IPS-18a (cell line): Measurements from ENCODE around the gene EHBP1L1.
A peak's percentile ranks its signal among the peaks of the same experiment; 100 is the strongest.
"Not testable (repeated sequence)": the region's sequence is repeated elsewhere in the genome, so short reads cannot be mapped to it uniquely, and the experiment has no call there.

ENCODE experiments used
- H3K27ac ChIP-seq: one replicate; pipeline ENCODE4 v1.5.1; 2013; ENCODE audit warnings: low read length
- H3K27me3 ChIP-seq: one replicate; pipeline ENCODE4 v1.6.1; 2013; ENCODE audit warnings: mild to moderate bottlenecking, low read length; ENCODE audit not compliant: control insufficient read depth, insufficient read depth
- H3K36me3 ChIP-seq: one replicate; pipeline ENCODE4 v1.6.1; 2013; ENCODE audit warnings: low read depth, low read length; ENCODE audit not compliant: control insufficient read depth
- H3K4me1 ChIP-seq: one replicate; pipeline ENCODE4 v1.6.1; 2013; ENCODE audit warnings: low read depth, low read length; ENCODE audit not compliant: control insufficient read depth
- H3K4me3 ChIP-seq: one replicate; pipeline ENCODE4 v1.5.1; 2013; ENCODE audit warnings: low read length
- H3K9ac ChIP-seq: one replicate; pipeline ENCODE4 v1.6.1; 2013; ENCODE audit warnings: mild to moderate bottlenecking, low read length, moderate library complexity
- H3K9me3 ChIP-seq: one replicate; pipeline ENCODE4 v1.6.1; 2013; ENCODE audit warnings: low read depth, low read length; ENCODE audit not compliant: control insufficient read depth

Gene EHBP1L1

GRCh38 chr11:65629579-65629978 is 53.7 kb downstream of the EHBP1L1 start:
- Histone ChIP-seq H3K4me1 (no peaks in the 10 kb centered on the region), H3K36me3 (peaks cover 56% of the 10 kb centered on the region)

GRCh38 chr11:65630215-65630614 is 54.4 kb downstream of the EHBP1L1 start:
- Histone ChIP-seq H3K9me3 (no peaks in the 10 kb centered on the region), H3K27ac (no peak overlapping the region), H3K9ac (no peak overlapping the region), H3K4me3 (no peak overlapping the region), H3K36me3 (peaks cover 60% of the 10 kb centered on the region), H3K4me1 (no peaks in the 10 kb centered on the region), H3K27me3 (no peaks in the 10 kb centered on the region)

More at GRCh38 chr11:65629579-65629978, 53.7 kb downstream of the EHBP1L1 start:
- H3K9me3 ChIP-seq: no peaks in the 10 kb centered on the region
- H3K27me3 ChIP-seq: no peaks in the 10 kb centered on the region
- no peak overlapping the region for H3K27ac ChIP-seq
- no peak overlapping the region for H3K9ac ChIP-seq
- H3K4me3 ChIP-seq: no peak overlapping the region

GRCh38 chr11:65633390-65634108 is 57.7 kb downstream of the EHBP1L1 start:
- no peaks in the 10 kb centered on the region for H3K9me3 ChIP-seq
- no peak overlapping the region for H3K4me3 ChIP-seq
- no peak overlapping the region for H3K9ac ChIP-seq
- H3K4me1 ChIP-seq: peaks cover 9% of the 10 kb centered on the region
- H3K36me3 ChIP-seq: peaks cover 45% of the 10 kb centered on the region
- no peak overlapping the region for H3K27ac ChIP-seq
- H3K27me3 ChIP-seq: no peaks in the 10 kb centered on the region

- Histone ChIP-seq H3K36me3 (peaks cover 41% of the 10 kb centered on the region), H3K9ac (no peak overlapping the region), H3K9me3 (no peaks in the 10 kb centered on the region), H3K4me1 (peaks cover 12% of the 10 kb centered on the region), H3K27ac (no peak overlapping the region), H3K27me3 (no peaks in the 10 kb centered on the region), H3K4me3 (no peak overlapping the region)
Measured at GRCh38 chr11:65634109-65634436, 58.2 kb downstream of the EHBP1L1 start.

- no peaks in the 10 kb centered on the region for H3K27me3 ChIP-seq
- H3K36me3 ChIP-seq: peaks cover 38% of the 10 kb centered on the region
- H3K4me1 ChIP-seq: peaks cover 12% of the 10 kb centered on the region
- no peak overlapping the region for H3K9ac ChIP-seq
- H3K4me3 ChIP-seq: no peak overlapping the region
- no peak overlapping the region for H3K27ac ChIP-seq
- no peaks in the 10 kb centered on the region for H3K9me3 ChIP-seq
Measured at GRCh38 chr11:65634440-65634839, 58.6 kb downstream of the EHBP1L1 start.

- Histone ChIP-seq H3K36me3 (peaks cover 31% of the 10 kb centered on the region), H3K4me3 (no peak overlapping the region), H3K4me1 (peaks cover 12% of the 10 kb centered on the region), H3K27me3 (no peaks in the 10 kb centered on the region), H3K9me3 (no peaks in the 10 kb centered on the region), H3K27ac (no peak overlapping the region), H3K9ac (no peak overlapping the region)
Measured at GRCh38 chr11:65634905-65635731, 59.3 kb downstream of the EHBP1L1 start.

GRCh38 chr11:65636108-65637031 is 60.5 kb downstream of the EHBP1L1 start:
- Histone ChIP-seq H3K9ac (no peak overlapping the region), H3K36me3 (peaks cover 23% of the 10 kb centered on the region), H3K27ac (no peak overlapping the region), H3K9me3 (no peaks in the 10 kb centered on the region), H3K4me1 (peaks cover 12% of the 10 kb centered on the region), H3K4me3 (no peak overlapping the region), H3K27me3 (no peaks in the 10 kb centered on the region)

- no peaks in the 10 kb centered on the region for H3K27me3 ChIP-seq
- H3K36me3 ChIP-seq: peaks cover 20% of the 10 kb centered on the region
- peak overlapping the region; percentile 24 for H3K9ac ChIP-seq
- H3K4me3 ChIP-seq: peak overlapping the region; percentile 18
- H3K9me3 ChIP-seq: no peaks in the 10 kb centered on the region
- no peak overlapping the region for H3K27ac ChIP-seq
- H3K4me1 ChIP-seq: peaks cover 15% of the 10 kb centered on the region
Measured at GRCh38 chr11:65637032-65637557, 61.2 kb downstream of the EHBP1L1 start.

GRCh38 chr11:65637794-65638419 is 62.1 kb downstream of the EHBP1L1 start, which contains the start of gene SIPA1:
SIPA1 (plus strand) TSS chr11:65638101; CDS start chr11:65640922, 2,821 bp downstream.
- peak within 1 kb of the TSS; percentile 56 for H3K9ac ChIP-seq
- H3K27me3 ChIP-seq: no peaks in the 10 kb centered on the region
- H3K9me3 ChIP-seq: no peaks in the 10 kb centered on the region
- peaks cover 20% of the 10 kb centered on the region for H3K36me3 ChIP-seq
- H3K4me1 ChIP-seq: peaks cover 15% of the 10 kb centered on the region
- peak within 1 kb of the TSS; percentile 72 for H3K4me3 ChIP-seq
- peak within 1 kb of the TSS; percentile 39 for H3K27ac ChIP-seq

GRCh38 chr11:65639228-65639597 is 63.4 kb downstream of the EHBP1L1 start:
- not testable (repeated sequence) for H3K27ac ChIP-seq, H3K9ac ChIP-seq, H3K27me3 ChIP-seq, H3K9me3 ChIP-seq, H3K4me3 ChIP-seq
- H3K4me1 ChIP-seq: peaks cover 15% of the 10 kb centered on the region
- H3K36me3 ChIP-seq: peaks cover 20% of the 10 kb centered on the region
